Measurements from ENCODE around the gene INIP.

The INIP gene, protein sequence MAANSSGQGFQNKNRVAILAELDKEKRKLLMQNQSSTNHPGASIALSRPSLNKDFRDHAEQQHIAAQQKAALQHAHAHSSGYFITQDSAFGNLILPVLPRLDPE
- long read RNA-seq, full-length matches to known transcripts, result 39 of 58 reads
- long read RNA-seq, partial matches to known transcripts, result 1 of 58 reads
- long read RNA-seq, other reads (novel, unspliced or antisense), result 18 of 58 reads

DNA sequence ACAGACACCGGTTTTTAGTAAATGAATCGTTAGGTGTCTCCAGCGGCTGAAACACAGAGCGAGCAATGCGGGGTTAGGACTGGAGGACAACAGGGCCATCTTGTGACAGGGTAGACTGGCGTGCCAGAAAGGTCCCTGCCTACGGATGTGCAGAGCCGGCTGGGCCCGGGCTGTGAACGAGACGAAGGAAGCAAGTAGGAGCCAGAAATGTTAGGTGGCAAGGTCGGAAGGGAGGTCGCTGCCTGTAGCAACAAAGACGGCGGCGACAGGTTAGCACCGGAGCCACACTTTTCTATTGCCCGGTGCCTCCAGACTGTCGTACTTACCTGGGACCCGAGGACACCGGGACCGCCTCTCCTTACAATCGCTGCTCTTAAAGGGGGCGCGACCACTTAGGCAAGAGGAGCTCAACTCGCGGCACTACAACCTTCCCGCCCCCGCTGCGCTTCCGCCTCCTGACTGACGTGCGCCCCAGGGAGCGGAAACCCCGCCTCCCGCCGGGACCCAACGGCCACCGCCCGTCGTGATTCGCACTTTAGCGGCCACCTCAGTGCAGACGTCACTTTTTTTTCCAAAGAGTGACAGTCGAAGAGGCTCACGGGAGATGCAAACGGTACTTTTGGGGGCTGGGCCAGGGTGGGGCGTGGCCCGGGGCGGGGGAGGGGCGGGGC, at the start of gene INIP:
TSS of gene INIP (minus strand) at position 457 of the 671 bp plus-strand sequence. CDS start 1,632 bp downstream, outside the sequence.
- peak within 1 kb of the TSS; percentile 80 for H3K27ac ChIP-seq (replicated peaks)
- peak within 1 kb of the TSS; percentile 92 for H3K4me3 ChIP-seq (replicated peaks; ENCODE audit: insufficient read depth, low read length)
- peak; percentile 96 to 98 for DNase-seq (ENCODE audit: low read depth in 1 of 2, low spot score in 1 of 2)
- H3K27me3 ChIP-seq (ENCODE audit: insufficient read depth, poor library complexity, severe bottlenecking), result no peaks in the 10 kb centered on the region
- TF ChIP-seq GABPA (IDR thresholded peaks at IDR 0.05; ENCODE audit: low read depth), result peak; percentile 79
- peak; percentile 82 for TF ChIP-seq POLR2AphosphoS5 (IDR thresholded peaks at IDR 0.05; ENCODE audit: low read depth)
- TF ChIP-seq SPI1 (IDR thresholded peaks at IDR 0.05; ENCODE audit: borderline replicate concordance, low read depth), result no peak; the same call in 1 of the 2 replicates

DNA sequence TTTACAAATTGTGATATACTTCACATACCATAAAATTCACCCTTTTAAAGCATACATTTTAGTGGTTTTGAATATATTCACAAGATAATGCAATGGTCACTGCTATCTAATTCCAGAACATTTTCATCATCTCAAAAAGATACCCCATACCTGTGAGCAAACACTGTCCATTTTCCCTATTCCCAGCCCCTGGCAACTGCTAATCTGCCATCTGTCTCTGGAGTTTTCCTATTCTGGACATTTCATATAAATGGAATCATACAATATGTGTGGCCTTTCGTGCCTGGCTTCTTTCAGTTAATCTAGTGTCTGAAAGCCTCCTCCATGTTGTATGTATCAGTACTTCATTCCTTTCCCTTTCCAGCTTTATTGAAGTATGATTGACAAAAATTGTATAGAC, 47.4 kb upstream of the INIP start:
- H3K4me3 ChIP-seq (replicated peaks; ENCODE audit: insufficient read depth, low read length), result no peak overlapping the region
- no peak overlapping the region for H3K27ac ChIP-seq (replicated peaks)
- DNase-seq (ENCODE audit: low read depth in 1 of 2, low spot score in 1 of 2), result no peak
- TF ChIP-seq, protein P1, sequence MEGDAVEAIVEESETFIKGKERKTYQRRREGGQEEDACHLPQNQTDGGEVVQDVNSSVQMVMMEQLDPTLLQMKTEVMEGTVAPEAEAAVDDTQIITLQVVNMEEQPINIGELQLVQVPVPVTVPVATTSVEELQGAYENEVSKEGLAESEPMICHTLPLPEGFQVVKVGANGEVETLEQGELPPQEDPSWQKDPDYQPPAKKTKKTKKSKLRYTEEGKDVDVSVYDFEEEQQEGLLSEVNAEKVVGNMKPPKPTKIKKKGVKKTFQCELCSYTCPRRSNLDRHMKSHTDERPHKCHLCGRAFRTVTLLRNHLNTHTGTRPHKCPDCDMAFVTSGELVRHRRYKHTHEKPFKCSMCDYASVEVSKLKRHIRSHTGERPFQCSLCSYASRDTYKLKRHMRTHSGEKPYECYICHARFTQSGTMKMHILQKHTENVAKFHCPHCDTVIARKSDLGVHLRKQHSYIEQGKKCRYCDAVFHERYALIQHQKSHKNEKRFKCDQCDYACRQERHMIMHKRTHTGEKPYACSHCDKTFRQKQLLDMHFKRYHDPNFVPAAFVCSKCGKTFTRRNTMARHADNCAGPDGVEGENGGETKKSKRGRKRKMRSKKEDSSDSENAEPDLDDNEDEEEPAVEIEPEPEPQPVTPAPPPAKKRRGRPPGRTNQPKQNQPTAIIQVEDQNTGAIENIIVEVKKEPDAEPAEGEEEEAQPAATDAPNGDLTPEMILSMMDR (IDR thresholded peaks at IDR 0.05; ENCODE audit: insufficient read depth, low read length), result no peak
- H3K27me3 ChIP-seq (ENCODE audit: insufficient read depth, poor library complexity, severe bottlenecking), result no peaks in the 10 kb centered on the region

DNA sequence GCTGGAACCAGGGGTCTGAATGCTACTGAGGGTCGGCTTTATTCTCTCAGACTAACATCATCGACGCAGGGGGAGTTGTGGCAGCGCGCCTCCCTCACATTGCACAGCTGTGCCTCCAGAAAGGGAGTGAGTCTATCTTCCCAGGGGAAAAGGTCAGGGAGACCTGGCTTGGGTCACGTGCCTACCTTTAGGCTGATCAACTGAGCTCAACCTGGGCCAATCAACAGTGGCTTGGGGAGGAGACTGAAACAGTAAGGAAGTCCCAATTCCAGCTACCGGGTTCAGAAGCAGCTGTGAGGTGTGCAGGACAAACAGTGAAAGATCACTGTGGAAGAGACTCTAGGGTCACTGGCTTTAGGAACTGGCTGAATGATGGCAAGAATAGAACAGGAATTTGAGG, 46.9 kb upstream of the INIP start:
- H3K27me3 ChIP-seq (ENCODE audit: insufficient read depth, poor library complexity, severe bottlenecking), result no peaks in the 10 kb centered on the region
- H3K4me3 ChIP-seq (replicated peaks; ENCODE audit: insufficient read depth, low read length), result no peak overlapping the region
- no peak for TF ChIP-seq GABPA (IDR thresholded peaks at IDR 0.05; ENCODE audit: low read depth)
- TF ChIP-seq, protein P1 (IDR thresholded peaks at IDR 0.05; ENCODE audit: insufficient read depth, low read length), result no peak
- TF ChIP-seq, protein P2, sequence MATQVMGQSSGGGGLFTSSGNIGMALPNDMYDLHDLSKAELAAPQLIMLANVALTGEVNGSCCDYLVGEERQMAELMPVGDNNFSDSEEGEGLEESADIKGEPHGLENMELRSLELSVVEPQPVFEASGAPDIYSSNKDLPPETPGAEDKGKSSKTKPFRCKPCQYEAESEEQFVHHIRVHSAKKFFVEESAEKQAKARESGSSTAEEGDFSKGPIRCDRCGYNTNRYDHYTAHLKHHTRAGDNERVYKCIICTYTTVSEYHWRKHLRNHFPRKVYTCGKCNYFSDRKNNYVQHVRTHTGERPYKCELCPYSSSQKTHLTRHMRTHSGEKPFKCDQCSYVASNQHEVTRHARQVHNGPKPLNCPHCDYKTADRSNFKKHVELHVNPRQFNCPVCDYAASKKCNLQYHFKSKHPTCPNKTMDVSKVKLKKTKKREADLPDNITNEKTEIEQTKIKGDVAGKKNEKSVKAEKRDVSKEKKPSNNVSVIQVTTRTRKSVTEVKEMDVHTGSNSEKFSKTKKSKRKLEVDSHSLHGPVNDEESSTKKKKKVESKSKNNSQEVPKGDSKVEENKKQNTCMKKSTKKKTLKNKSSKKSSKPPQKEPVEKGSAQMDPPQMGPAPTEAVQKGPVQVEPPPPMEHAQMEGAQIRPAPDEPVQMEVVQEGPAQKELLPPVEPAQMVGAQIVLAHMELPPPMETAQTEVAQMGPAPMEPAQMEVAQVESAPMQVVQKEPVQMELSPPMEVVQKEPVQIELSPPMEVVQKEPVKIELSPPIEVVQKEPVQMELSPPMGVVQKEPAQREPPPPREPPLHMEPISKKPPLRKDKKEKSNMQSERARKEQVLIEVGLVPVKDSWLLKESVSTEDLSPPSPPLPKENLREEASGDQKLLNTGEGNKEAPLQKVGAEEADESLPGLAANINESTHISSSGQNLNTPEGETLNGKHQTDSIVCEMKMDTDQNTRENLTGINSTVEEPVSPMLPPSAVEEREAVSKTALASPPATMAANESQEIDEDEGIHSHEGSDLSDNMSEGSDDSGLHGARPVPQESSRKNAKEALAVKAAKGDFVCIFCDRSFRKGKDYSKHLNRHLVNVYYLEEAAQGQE (IDR thresholded peaks at IDR 0.05; ENCODE audit: insufficient replicate concordance, low read depth), result no peak
- TF ChIP-seq SPI1 (IDR thresholded peaks at IDR 0.05; ENCODE audit: borderline replicate concordance, low read depth), result no peak
- no peak for TF ChIP-seq POLR2AphosphoS5 (IDR thresholded peaks at IDR 0.05; ENCODE audit: low read depth)
- H3K27ac ChIP-seq (replicated peaks), result no peak overlapping the region
- DNase-seq (ENCODE audit: low read depth in 1 of 2, low spot score in 1 of 2), result no peak

DNA sequence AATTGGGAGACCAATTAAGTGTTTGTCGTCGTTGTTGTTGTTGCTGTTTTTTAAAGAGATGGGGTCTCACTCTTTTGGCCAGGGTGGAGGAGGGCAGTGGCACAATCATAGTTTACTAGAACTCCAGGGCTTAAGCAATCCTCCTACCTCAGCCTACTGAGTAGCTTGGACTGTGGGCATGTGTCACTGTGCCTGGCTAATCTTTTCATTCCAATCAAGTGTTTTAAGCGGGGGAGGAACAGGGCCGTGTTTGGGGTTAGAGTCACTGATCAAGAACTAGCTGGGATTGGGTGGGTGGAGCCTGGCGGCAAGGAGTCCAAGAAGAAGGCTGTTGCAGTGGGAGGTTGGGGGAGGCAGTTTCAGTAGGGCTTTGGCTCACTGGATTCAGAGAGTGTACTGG, 46.4 kb upstream of the INIP start:
- Histone ChIP-seq H3K27me3 (ENCODE audit: insufficient read depth, poor library complexity, severe bottlenecking) (no peaks in the 10 kb centered on the region), H3K27ac (replicated peaks) (no peak overlapping the region), H3K4me3 (replicated peaks; ENCODE audit: insufficient read depth, low read length) (no peak overlapping the region)
- no peak for TF ChIP-seq SPI1 (IDR thresholded peaks at IDR 0.05; ENCODE audit: borderline replicate concordance, low read depth)
- TF ChIP-seq, protein P1 (IDR thresholded peaks at IDR 0.05; ENCODE audit: insufficient read depth, low read length), result no peak
- TF ChIP-seq GABPA (IDR thresholded peaks at IDR 0.05; ENCODE audit: low read depth), result no peak
- TF ChIP-seq, protein P2 (IDR thresholded peaks at IDR 0.05; ENCODE audit: insufficient replicate concordance, low read depth), result no peak
- no peak for TF ChIP-seq POLR2AphosphoS5 (IDR thresholded peaks at IDR 0.05; ENCODE audit: low read depth)
- DNase-seq (ENCODE audit: low read depth in 1 of 2, low spot score in 1 of 2), result no peak

Measured in HL-60 (cell line).